HepG2 (cell line): Measurements from ENCODE around the gene LRIG1. TPM values are rescaled to one million over a fixed set of nuclear protein-coding genes. Genes with fewer than 3 reads are reported as not detected.

ENCODE experiments used
- BCL6 ChIP-seq: IDR thresholded peaks from 2 replicates; pipeline ENCODE4 v1.6.1; 2016; ENCODE audit warnings: missing genetic modification reagents, missing compliant biosample characterization
- BORCS8-MEF2B ChIP-seq: sonication (generic); formaldehyde crosslinking; IDR thresholded peaks from 2 replicates; pipeline ENCODE4 v1.8.0; 2022; ENCODE audit warnings: mild to moderate bottlenecking, missing genetic modification reagents
- ETV5 ChIP-seq: IDR thresholded peaks from 2 replicates; pipeline ENCODE4 v1.6.1; 2018; ENCODE audit warnings: missing biosample characterization, missing genetic modification reagents, inconsistent platforms, borderline replicate concordance
- HMGXB4 ChIP-seq, 2 experiments: sonication (generic) in 1 of 2; formaldehyde crosslinking in 1 of 2; IDR thresholded peaks; 2 replicates each; pipeline versions ENCODE4 v1.4.0 to v1.6.1; 2018 to 2020; ENCODE audit warnings: missing genetic modification reagents in 2 of 2, borderline replicate concordance in 1 of 2, low read depth in 1 of 2, mild to moderate bottlenecking in 1 of 2, missing biosample characterization in 1 of 2
- KDM3A ChIP-seq: IDR thresholded peaks from 2 replicates; pipeline ENCODE4 v1.6.1; 2018; ENCODE audit warnings: low read depth, missing compliant biosample characterization
- KLF13 ChIP-seq: sonication (generic); formaldehyde crosslinking; IDR thresholded peaks from 2 replicates; pipeline ENCODE4 v1.4.0; 2020; ENCODE audit warnings: mild to moderate bottlenecking, missing genetic modification reagents
- STAG1 ChIP-seq: sonication (generic); formaldehyde crosslinking; IDR thresholded peaks from 2 replicates; pipeline ENCODE4 v1.4.0; 2020; ENCODE audit warnings: missing genetic modification reagents
- ZBTB33 ChIP-seq: sonication (generic); formaldehyde crosslinking; IDR thresholded peaks from 2 replicates; pipeline ENCODE4 v1.4.0; 2020; ENCODE audit warnings: missing genetic modification reagents
- ZBTB34 ChIP-seq: sonication (generic); formaldehyde crosslinking; IDR thresholded peaks from 2 replicates; pipeline ENCODE4 v1.8.0; 2022; ENCODE audit warnings: mild to moderate bottlenecking, missing genetic modification reagents
- ZNF362 ChIP-seq: sonication (generic); formaldehyde crosslinking; IDR thresholded peaks from 2 replicates; pipeline ENCODE4 v1.4.0; 2020; ENCODE audit warnings: missing genetic modification reagents, mild to moderate bottlenecking, borderline replicate concordance
- ZNF484 ChIP-seq: sonication (generic); formaldehyde crosslinking; IDR thresholded peaks from 2 replicates; pipeline ENCODE4 v1.5.1; 2020; ENCODE audit warnings: mild to moderate bottlenecking, low read depth, missing genetic modification reagents, borderline replicate concordance
- ZNF543 ChIP-seq: sonication (generic); formaldehyde crosslinking; IDR thresholded peaks from 2 replicates; pipeline ENCODE4 v1.4.0; 2020; ENCODE audit warnings: mild to moderate bottlenecking, missing genetic modification reagents
- ZNF609 ChIP-seq: sonication (generic); formaldehyde crosslinking; IDR thresholded peaks from 2 replicates; pipeline ENCODE4 v1.4.0; 2020; ENCODE audit warnings: mild to moderate bottlenecking, missing genetic modification reagents, borderline replicate concordance
- ZNF792 ChIP-seq: IDR thresholded peaks from 2 replicates; pipeline ENCODE4 v1.6.1; 2016
- polyA plus RNA-seq, 8 experiments: library from polyadenylated mRNA; depleted of rRNA in 3 of 8; stranded (reverse) in 7 of 8; unstranded in 1 of 8; fragments of >200 nt; fragmentation: Illumina TruSeq in 4 of 8; extraction: Trizol in 4 of 8; gene quantifications; 2 replicates each; pipeline versions ENCODE4 v1.2.1 to v1.2.3, GENCODE V29; 2011 to 2016; ENCODE audit warnings: low read depth in 4 of 8, missing spikeins in 1 of 8, mixed read lengths in 1 of 8; ENCODE audit not compliant: insufficient read depth in 1 of 8
- total RNA-seq, 5 experiments: library from RNA; depleted of rRNA; stranded (reverse); fragments of >200 nt; fragmentation: Illumina TruSeq; extraction: Trizol; gene quantifications; 2 replicates each; pipeline ENCODE4 v1.2.3, GENCODE V29; 2016; ENCODE audit warnings: low read depth in 1 of 5

The LRIG1 gene
- total and polyA plus RNA-seq, 2 of the 13 experiments (the other 11 are each of a cell fraction or from before 2014, with no cell fraction given) = 17.8 to 24.8 TPM

GRCh38 chr3:66407611-66408218 is 93.1 kb downstream of the LRIG1 start (continued):
- 0 out of 4 replicates have a peak, but pooled peaks of 1 of the 2 experiments have one; percentile 26 for TF ChIP-seq HMGXB4 (CRISPR knock-in tag; IDR thresholded peaks at IDR 0.05; ENCODE audit: borderline replicate concordance in 1 of 2, low read depth in 1 of 2)
- TF ChIP-seq ZNF792 = no peak
- peak; percentile 98 for TF ChIP-seq STAG1
- TF ChIP-seq KDM3A (CRISPR knock-in tag) = peak; percentile 53; the same call in 1 of the 2 replicates
- no peak for TF ChIP-seq ZNF484
- no peak for TF ChIP-seq KLF13 (CRISPR knock-in tag)
- TF ChIP-seq ZNF543 = no peak
- 0 out of 2 replicates have a peak, but pooled peaks have one; percentile 11 for TF ChIP-seq ETV5
- peak; percentile 31; the same call in 1 of the 2 replicates for TF ChIP-seq ZNF609 (CRISPR knock-in tag)
- no peak for TF ChIP-seq ZBTB34 (CRISPR knock-in tag)
- peak; percentile 51; the same call in 1 of the 2 replicates for TF ChIP-seq ZBTB33 (CRISPR knock-in tag)
- TF ChIP-seq ZNF362 (CRISPR knock-in tag) = peak; percentile 46; the same call in 1 of the 2 replicates
- 0 out of 2 replicates have a peak, but pooled peaks have one; percentile 29 for TF ChIP-seq BCL6 (CRISPR knock-in tag)
- TF ChIP-seq BORCS8-MEF2B (CRISPR knock-in tag) = 0 out of 2 replicates have a peak, but pooled peaks have one; percentile 23
